ENCODE results near the gene IST1.

The IST1 gene

GRCh38 chr16:71927383-71927782, 32.1 kb downstream of the IST1 start:
- H3K4me3 ChIP-seq (ENCODE audit: low read depth, low read length): no peak overlapping the region
- TF ChIP-seq CTCF (IDR thresholded peaks at IDR 0.05; ENCODE audit: insufficient read depth, low read depth, low read length, missing control alignments): no peak
- no peak for DNase-seq (ENCODE audit: low read depth)

GRCh38 chr16:71927787-71928186, 32.5 kb downstream of the IST1 start:
- no peak for DNase-seq (ENCODE audit: low read depth)
- no peak for TF ChIP-seq CTCF (IDR thresholded peaks at IDR 0.05; ENCODE audit: insufficient read depth, low read depth, low read length, missing control alignments)
- H3K4me3 ChIP-seq (ENCODE audit: low read depth, low read length): no peak overlapping the region

DNA sequence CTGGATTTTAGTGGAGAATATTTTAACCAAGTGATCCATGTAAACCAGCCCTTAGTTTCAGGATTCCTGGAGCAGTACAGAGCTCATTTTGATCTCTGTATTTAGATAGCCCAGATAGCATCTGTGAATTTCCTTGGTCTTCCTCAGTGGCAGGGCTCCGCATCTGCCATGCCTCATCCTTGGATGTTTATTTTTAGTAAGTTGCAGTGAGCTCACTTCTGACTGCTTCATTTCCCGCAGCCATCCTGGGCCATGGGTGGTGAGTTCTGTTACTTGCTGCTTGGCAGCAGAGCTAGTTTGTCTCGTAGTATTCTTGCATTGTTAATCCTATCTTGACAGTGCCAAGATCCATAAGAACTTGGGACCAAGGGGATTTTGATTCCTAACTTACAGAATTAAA, 33.7 kb downstream of the IST1 start:
- H3K4me3 ChIP-seq (ENCODE audit: low read depth, low read length): no peak overlapping the region
- no peak for TF ChIP-seq CTCF (IDR thresholded peaks at IDR 0.05; ENCODE audit: insufficient read depth, low read depth, low read length, missing control alignments)
- no peak for DNase-seq (ENCODE audit: low read depth)

GRCh38 chr16:71930013-71930563, 34.8 kb downstream of the IST1 start:
- no peak for TF ChIP-seq CTCF (IDR thresholded peaks at IDR 0.05; ENCODE audit: insufficient read depth, low read depth, low read length, missing control alignments)
- DNase-seq (ENCODE audit: low read depth): no peak

DNA sequence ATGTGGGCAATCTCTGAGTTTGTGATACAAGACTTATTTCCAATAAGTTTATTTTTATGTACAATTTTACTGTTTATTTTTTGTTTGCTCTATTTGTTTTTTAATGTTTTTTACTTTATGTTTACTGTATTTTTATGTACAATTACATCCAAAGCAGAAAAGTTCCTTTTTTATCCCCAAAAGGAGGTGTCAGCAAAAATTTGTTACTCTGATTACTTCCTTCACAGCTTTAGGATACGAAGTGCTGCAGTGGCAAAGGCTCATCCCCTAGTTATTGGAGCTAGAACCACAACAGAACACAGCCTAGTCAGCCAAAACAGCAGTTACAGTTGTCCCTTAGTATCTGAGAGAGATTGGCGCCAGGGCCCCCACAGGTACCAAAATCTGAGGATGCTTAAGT, 35.7 kb downstream of the IST1 start:
- DNase-seq (ENCODE audit: low read depth): no peak
- TF ChIP-seq CTCF (IDR thresholded peaks at IDR 0.05; ENCODE audit: insufficient read depth, low read depth, low read length, missing control alignments): no peak
- no peak overlapping the region for H3K4me3 ChIP-seq (ENCODE audit: low read depth, low read length)

More at GRCh38 chr16:71930013-71930563, 34.8 kb downstream of the IST1 start:
- no peak overlapping the region for H3K4me3 ChIP-seq (ENCODE audit: low read depth, low read length)

DNA sequence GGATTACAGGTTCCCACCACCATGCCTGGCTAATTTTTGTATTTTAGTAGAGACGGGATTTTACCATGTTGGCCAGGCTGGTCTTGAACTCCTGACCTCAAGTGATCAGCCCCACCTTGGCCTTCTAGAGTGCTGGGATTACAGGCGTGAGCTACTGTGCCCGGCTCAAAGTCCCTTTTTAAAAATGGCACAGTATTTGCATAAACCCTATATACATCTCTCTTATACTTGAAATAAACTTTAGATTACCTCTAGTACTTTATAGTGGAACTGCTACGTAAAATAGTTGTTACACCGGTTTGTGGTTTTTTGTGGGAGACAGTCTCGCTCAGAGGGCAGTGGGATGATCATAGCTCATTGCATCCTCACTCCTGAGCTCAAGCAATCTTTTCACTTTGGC, 36.3 kb downstream of the IST1 start:
- H3K4me3 ChIP-seq (ENCODE audit: low read depth, low read length): no peak overlapping the region
- TF ChIP-seq CTCF (IDR thresholded peaks at IDR 0.05; ENCODE audit: insufficient read depth, low read depth, low read length, missing control alignments): no peak
- no peak for DNase-seq (ENCODE audit: low read depth)

DNA sequence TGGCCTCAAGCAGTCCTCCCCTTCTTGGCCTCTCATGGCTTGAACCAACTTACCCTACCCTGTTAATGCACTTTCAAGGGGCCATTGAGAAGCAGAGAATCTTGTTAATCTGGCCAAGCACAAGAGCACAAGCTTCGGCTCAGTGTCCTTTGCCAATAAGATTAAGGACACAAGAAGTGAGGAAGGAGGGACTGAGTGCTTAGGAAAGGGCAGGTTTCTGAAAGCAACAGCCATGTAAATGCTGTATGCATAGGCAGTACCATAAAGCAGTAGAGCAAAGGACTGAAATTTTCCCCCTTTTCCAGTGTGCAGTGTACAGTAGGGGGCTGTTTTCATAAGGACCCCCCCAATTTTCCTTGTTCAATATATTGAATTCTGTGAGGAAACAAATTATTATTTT, 37.7 kb downstream of the IST1 start:
- no peak for TF ChIP-seq CTCF (IDR thresholded peaks at IDR 0.05; ENCODE audit: insufficient read depth, low read depth, low read length, missing control alignments)
- DNase-seq (ENCODE audit: low read depth): no peak
- no peak overlapping the region for H3K4me3 ChIP-seq (ENCODE audit: low read depth, low read length)

Data from GM12865 (cell line).